Measurements from ENCODE around the gene ZSWIM5.

The ZSWIM5 gene

DNA sequence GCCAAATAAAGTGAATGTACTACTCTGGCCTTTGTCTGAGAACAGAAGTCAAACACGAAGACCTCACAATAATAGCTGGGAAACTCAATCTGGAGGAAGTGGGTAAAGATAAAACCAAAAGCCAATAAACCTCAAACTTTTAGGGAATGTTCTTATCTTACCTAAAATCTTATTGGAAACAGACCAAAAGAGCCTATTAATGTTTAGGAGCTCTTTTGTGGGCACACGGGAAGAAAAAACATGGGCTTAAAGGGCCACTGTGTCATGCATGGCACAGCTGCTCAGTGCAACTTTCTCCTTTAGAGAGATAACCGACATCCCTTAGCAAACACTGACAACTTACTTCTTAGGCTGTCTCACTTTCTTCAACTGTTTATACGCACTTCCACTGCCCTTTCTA lies 236.1 kb downstream of the ZSWIM5 start:
- Histone ChIP-seq H3K27ac (peak overlapping the region; percentile 36), H3K4me3 (ENCODE audit: low read depth, low read length) (no peak overlapping the region), H3K27me3 (replicated peaks) (no peaks in the 10 kb centered on the region), H3K36me3 (replicated peaks) (no peaks in the 10 kb centered on the region)
- TF ChIP-seq, protein P1, sequence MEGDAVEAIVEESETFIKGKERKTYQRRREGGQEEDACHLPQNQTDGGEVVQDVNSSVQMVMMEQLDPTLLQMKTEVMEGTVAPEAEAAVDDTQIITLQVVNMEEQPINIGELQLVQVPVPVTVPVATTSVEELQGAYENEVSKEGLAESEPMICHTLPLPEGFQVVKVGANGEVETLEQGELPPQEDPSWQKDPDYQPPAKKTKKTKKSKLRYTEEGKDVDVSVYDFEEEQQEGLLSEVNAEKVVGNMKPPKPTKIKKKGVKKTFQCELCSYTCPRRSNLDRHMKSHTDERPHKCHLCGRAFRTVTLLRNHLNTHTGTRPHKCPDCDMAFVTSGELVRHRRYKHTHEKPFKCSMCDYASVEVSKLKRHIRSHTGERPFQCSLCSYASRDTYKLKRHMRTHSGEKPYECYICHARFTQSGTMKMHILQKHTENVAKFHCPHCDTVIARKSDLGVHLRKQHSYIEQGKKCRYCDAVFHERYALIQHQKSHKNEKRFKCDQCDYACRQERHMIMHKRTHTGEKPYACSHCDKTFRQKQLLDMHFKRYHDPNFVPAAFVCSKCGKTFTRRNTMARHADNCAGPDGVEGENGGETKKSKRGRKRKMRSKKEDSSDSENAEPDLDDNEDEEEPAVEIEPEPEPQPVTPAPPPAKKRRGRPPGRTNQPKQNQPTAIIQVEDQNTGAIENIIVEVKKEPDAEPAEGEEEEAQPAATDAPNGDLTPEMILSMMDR (IDR thresholded peaks at IDR 0.05; ENCODE audit: low read depth, low read length, missing control alignments), result no peak
- peak; percentile 52 for DNase-seq
- in situ Hi-C loops (cut with HindIII; ENCODE audit: low pct_ligation_motif_present, low sequenced_read_pairs), result no loop called here

All from brain microvascular endothelial cell (primary cell).